OCI-LY3 (cell line): ENCODE data around the gene P2RY13.

Source experiments
- H2AFZ ChIP-seq: fragments of 200-600, 300-600 bp; shearing (Covaris generic); 2 replicates; pipeline ENCODE4 v1.6.0; 2014; ENCODE audit warnings: antibody characterized with exemption, low read depth, low read length
- H3K27ac ChIP-seq: fragments of 200-600, 300-600 bp; sonication (generic); 2 replicates; pipeline ENCODE4 v1.5.1; 2014; ENCODE audit warnings: mild to moderate bottlenecking, low read length, moderate library complexity, mixed read lengths
- H3K27me3 ChIP-seq: fragments of 200-600, 300-600 bp; sonication (generic); 2 replicates; pipeline ENCODE4 v1.6.1; 2014; ENCODE audit warnings: low read depth, low read length, mixed read lengths
- H3K36me3 ChIP-seq: fragments of 200-600, 300-600 bp; sonication (generic); replicated peaks from 2 replicates; pipeline ENCODE3; 2014; ENCODE audit warnings: low read depth, low read length, mixed read lengths
- H3K4me1 ChIP-seq: fragments of 300-600, 200-600 bp; sonication (generic); 2 replicates; pipeline ENCODE4 v1.6.1; 2014; ENCODE audit warnings: low read length, mixed read lengths
- H3K4me2 ChIP-seq: fragments of 200-600, 300-600 bp; sonication (generic); 2 replicates; pipeline ENCODE4 v1.6.1; 2014; ENCODE audit warnings: low read length, mixed read lengths
- H3K4me3 ChIP-seq: fragments of 300-600, 200-600 bp; sonication (generic); 2 replicates; pipeline ENCODE4 v1.5.1; 2014; ENCODE audit warnings: antibody characterized with exemption, mild to moderate bottlenecking, low read length, moderate library complexity
- H3K79me2 ChIP-seq: fragments of 300-600, 200-600 bp; shearing (Covaris generic); 2 replicates; pipeline ENCODE4 v1.6.1; 2014; ENCODE audit warnings: mild to moderate bottlenecking, low read length, mixed read lengths
- H3K9ac ChIP-seq: fragments of 300-600, 200-600 bp; shearing (Covaris generic); 2 replicates; pipeline ENCODE4 v1.6.0; 2014; ENCODE audit warnings: mild to moderate bottlenecking, low read length, moderate library complexity
- H3K9me3 ChIP-seq: fragments of 200-600, 300-600 bp; shearing (Covaris generic); 2 replicates; pipeline ENCODE4 v1.6.1; 2014; ENCODE audit warnings: low read length, mixed read lengths; ENCODE audit not compliant: insufficient read depth
- H4K20me1 ChIP-seq: fragments of 200-600, 300-600 bp; sonication (generic); 2 replicates; pipeline ENCODE4 v1.6.1; 2016; ENCODE audit warnings: low read length, mixed read lengths; ENCODE audit not compliant: insufficient read depth
- CTCF ChIP-seq: fragments of 200-600, 300-600 bp; sonication (generic); IDR thresholded peaks from 2 replicates; pipeline ENCODE4 v1.5.1; 2014; ENCODE audit warnings: antibody characterized with exemption, low read length, low read depth
- EZH2phosphoT487 ChIP-seq: fragments of 200-600 bp; shearing (Covaris generic); IDR thresholded peaks from 2 replicates; pipeline ENCODE4 v1.6.1; 2018; ENCODE audit warnings: antibody characterized with exemption, mixed run types, low read depth

Gene P2RY13

GRCh38 chr3:151309566-151309965 is 19.8 kb downstream of the P2RY13 start:
- Histone ChIP-seq H3K27ac (no peak overlapping the region), H4K20me1 (no peaks in the 10 kb centered on the region), H3K4me3 (no peak overlapping the region), H3K9ac (no peak overlapping the region), H2AFZ (no peak overlapping the region), H3K9me3 (no peaks in the 10 kb centered on the region), H3K36me3 (no peaks in the 10 kb centered on the region), H3K4me1 (peaks cover 13% of the 10 kb centered on the region), H3K27me3 (no peaks in the 10 kb centered on the region), H3K4me2 (no peak overlapping the region), H3K79me2 (no peaks in the 10 kb centered on the region)
- no peak for TF ChIP-seq CTCF

- H3K36me3 ChIP-seq: no peaks in the 10 kb centered on the region
- no peak overlapping the region for H3K4me3 ChIP-seq
- H4K20me1 ChIP-seq: no peaks in the 10 kb centered on the region
- H3K27me3 ChIP-seq: no peaks in the 10 kb centered on the region
- H3K4me1 ChIP-seq: peaks cover 13% of the 10 kb centered on the region
- no peaks in the 10 kb centered on the region for H3K9me3 ChIP-seq
- H3K27ac ChIP-seq: no peak overlapping the region
- peak overlapping the region; percentile 6 for H3K4me2 ChIP-seq
- H2AFZ ChIP-seq: no peak overlapping the region
- TF ChIP-seq CTCF: no peak
- no peak for TF ChIP-seq EZH2phosphoT487
- no peak overlapping the region for H3K9ac ChIP-seq
- no peaks in the 10 kb centered on the region for H3K79me2 ChIP-seq
Observed at GRCh38 chr3:151307583-151308488, 21.5 kb downstream of the P2RY13 start.

- no peaks in the 10 kb centered on the region for H4K20me1 ChIP-seq
- H2AFZ ChIP-seq: no peak overlapping the region
- peaks cover 13% of the 10 kb centered on the region for H3K4me1 ChIP-seq
- TF ChIP-seq EZH2phosphoT487 (no peak), CTCF (no peak)
- no peak overlapping the region for H3K27ac ChIP-seq
- no peaks in the 10 kb centered on the region for H3K27me3 ChIP-seq
- no peak overlapping the region for H3K4me3 ChIP-seq
- no peak overlapping the region for H3K4me2 ChIP-seq
- H3K36me3 ChIP-seq: no peaks in the 10 kb centered on the region
- no peaks in the 10 kb centered on the region for H3K9me3 ChIP-seq
- no peak overlapping the region for H3K9ac ChIP-seq
- no peaks in the 10 kb centered on the region for H3K79me2 ChIP-seq
Observed at GRCh38 chr3:151307131-151307530, 22.2 kb downstream of the P2RY13 start.

- no peaks in the 10 kb centered on the region for H3K9me3 ChIP-seq
- no peaks in the 10 kb centered on the region for H3K36me3 ChIP-seq
- H4K20me1 ChIP-seq: no peaks in the 10 kb centered on the region
- H3K27me3 ChIP-seq: no peaks in the 10 kb centered on the region
- no peaks in the 10 kb centered on the region for H3K79me2 ChIP-seq
- H3K9ac ChIP-seq: no peak overlapping the region
- no peak overlapping the region for H2AFZ ChIP-seq
- no peak overlapping the region for H3K4me2 ChIP-seq
- peaks cover 13% of the 10 kb centered on the region for H3K4me1 ChIP-seq
- H3K4me3 ChIP-seq: no peak overlapping the region
- TF ChIP-seq CTCF: no peak
- no peak for TF ChIP-seq EZH2phosphoT487
- no peak overlapping the region for H3K27ac ChIP-seq
Observed at GRCh38 chr3:151306168-151306810, 23.1 kb downstream of the P2RY13 start.
